NOMO-1 treated with DMSO at 0.1 percent for 48 hours (cell line): ENCODE results near the gene FAM216B.
A peak's percentile ranks its signal among the peaks of the same experiment; 100 is the strongest.
"Not testable (repeated sequence)": the region's sequence is repeated elsewhere in the genome, so short reads cannot be mapped to it uniquely, and the experiment has no call there.

Experiments
- DNase-seq: peaks from one replicate; lab custom pipeline; 2025; ENCODE audit not compliant: unreplicated experiment; lab: John Stamatoyannopoulos, UW

The FAM216B gene

DNA sequence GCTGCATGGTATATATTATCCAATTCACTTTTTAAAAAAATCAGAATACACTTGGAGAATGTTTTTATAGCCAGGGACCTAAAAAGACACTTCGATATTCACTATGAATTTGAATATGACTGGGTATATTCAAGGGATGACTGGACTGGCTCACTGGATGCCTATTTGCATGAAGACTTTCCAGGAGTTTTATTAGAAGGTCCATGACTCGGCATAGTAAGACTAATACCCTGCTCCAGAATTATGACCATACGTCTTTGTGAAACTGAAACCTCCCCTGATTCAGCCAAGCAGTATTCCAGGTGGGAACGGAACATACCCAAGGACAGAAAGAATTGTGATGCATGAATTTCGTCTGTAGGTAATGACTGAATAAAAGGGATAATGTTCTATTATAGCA is 3.9 kb upstream of the FAM216B start:
- DNase-seq: no peak

DNA sequence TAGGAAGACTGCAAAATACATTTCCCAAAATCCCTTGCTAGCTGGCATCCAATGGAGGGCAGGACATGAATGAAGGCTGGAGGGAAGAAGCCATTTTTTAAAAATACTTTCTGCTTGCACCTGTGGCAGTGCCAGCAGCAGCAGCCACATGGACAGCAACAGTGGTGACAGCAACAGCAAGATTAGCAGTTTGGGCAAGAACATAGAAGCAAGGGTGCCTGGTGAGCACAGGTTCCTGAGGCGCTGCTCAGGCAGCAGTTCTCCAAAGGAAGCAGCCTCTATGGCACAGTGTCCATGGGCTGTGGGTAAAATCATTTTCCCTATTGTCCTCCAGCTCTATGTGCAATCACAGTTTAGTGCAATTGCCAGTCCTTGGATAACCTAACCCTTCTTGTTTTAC is 1.3 kb upstream of the FAM216B start:
- DNase-seq: no peak

DNA sequence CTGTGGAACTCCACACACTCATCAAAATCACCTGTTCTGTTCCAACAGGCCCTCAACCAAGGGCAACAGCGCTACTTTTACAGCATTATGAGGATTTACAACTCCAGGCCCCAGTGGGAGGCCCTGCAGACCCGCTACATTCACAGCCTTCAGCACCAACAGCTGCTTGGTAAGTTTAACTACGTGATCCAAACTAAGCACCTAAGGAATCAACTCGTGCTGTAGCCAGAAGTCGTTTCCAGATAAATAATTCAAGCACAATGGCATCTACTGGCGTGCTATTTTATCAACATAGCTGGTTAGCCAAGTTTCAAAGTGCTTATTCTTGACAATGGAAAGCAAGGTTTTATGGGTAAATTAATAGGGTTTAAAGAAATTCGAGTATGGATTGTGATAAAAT is 5.3 kb downstream of the FAM216B start:
- DNase-seq: no peak

DNA sequence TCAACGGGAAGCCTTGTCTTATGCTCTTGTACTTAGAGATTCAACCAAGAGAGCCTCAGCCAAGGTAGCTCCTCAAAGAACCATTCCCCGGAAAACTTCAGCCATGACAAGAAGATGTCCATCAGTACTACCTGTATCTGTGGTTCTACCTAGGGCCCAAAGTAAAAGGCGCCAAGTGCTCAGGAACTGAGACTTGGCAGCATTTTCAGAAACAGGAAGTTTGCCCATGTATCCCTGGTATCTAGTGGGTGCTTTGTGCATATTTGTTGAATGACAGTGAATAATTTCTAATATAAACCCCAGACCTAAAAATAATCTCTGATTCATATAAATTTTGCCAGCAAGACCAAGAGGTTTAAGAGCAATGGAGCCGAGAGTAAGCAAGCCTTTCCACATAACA is 7.2 kb downstream of the FAM216B start:
- DNase-seq: no peak

DNA sequence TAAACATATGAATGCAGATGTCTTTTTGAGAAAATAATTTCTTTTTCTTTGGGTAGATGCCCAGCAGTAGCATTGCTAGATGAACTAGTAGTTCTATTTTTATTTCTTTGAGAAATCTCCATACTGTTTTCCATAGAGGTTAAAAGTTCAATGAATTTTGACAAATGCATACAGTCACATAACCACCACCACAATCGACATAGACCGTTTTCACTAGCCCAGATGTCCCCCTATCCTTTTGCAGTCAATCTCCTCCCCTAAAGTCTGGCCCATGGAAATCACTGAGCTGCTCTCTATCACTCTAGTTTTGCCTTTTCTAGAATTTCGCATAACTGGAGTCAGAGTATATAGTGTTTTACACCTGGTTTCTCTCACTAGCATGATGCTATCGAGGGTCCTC is 10.8 kb downstream of the FAM216B start:
- no peak for DNase-seq

DNA sequence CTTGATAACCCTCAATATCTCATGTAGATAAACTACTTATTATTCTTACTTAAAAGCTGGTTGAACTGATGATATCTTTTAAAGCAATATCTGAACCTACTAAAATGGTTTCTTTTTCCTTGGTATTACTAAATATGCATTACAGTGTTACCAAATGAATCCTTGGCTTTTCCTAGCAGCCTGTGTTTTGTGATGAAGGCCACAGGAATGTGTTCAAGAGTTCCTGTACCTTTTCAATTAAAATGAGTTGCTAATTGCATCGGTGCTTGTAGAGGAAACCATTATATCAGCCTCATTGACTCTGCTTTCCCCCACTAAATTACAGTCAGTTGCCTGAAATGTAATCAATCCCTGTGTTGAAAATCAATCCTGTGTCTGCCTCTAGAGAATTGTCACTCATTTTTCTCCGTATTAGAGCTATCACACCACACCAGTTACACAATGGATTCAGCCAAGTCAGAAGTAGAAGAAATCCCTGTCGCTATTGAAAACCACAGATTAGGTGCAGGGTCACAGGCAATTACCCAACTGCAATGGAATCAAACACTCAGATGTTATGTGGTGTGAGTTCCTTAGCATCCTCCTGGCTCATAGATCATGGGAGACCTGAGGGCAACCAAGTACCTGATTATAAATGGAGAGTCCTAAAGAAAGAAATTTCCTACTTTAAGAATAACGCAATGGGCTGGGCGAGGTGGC is 13.3 kb downstream of the FAM216B start:
- no peak for DNase-seq

DNA sequence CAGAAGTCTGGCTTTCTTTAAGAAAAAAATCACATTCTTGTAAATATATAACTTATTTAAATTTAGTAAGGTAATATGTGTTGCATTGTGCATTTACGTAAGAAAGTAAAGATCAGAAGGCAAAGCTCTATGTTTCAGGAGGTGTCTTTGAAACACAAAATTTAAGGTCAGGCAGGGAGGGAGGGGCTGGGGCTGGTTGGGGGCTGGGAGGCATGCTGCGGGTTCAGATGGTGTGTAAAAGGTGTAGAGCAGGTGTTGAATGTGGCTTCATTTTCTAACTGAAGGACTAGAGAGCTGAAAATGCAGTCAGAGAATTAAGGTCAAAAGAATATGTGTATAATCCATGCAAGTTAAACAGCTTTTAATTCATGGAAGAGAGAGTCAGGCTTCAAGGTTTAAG is 14.3 kb downstream of the FAM216B start:
- DNase-seq: no peak

DNA sequence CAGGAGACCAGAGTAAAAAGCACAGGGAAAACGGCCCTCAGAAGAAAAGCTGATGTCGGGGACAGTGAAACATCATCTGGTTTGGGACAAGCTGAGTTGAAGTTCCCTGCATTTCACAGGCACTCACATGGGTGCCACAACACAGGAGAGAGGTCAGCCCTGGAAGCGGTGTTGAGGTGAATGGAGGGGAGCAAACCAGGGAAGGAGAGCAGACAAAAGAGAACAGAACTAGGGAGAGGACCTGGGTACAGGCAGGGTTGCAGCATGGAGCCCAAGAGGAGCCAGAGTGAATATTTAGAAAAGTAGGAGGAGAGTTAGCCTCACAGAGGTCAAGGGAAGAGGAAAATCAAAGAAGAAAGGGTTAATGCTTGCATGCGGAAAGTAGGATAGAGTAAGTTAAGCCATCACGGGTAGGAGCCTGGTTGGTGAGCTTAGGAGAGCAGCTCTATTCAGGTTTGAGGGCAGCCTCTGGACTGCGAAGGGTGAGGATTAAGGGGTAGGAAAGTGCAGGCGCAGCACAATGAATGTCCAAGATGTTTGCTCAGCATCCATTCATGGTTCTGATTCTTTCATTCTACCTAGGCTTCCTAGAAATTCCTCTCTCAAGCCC is 15.5 kb downstream of the FAM216B start:
- no peak for DNase-seq

DNA sequence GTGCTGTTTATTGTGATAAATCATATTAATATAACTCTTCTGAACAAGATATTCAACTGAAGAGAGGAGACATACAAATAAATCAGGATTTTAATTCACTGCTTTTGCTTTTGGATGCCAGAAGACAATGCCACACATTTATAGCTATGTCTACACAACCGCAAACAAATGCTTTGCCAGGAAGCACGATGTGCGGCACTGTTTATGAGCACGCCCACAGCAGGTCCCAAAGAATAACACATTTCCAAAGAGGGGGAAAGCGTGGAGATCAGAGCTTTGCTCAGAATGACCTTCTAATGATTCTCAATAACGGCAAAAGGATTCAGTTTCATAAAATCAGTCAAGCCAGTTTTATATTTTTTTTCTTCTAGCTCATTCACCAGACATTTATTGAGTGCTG is 16.7 kb downstream of the FAM216B start:
- no peak for DNase-seq

DNA sequence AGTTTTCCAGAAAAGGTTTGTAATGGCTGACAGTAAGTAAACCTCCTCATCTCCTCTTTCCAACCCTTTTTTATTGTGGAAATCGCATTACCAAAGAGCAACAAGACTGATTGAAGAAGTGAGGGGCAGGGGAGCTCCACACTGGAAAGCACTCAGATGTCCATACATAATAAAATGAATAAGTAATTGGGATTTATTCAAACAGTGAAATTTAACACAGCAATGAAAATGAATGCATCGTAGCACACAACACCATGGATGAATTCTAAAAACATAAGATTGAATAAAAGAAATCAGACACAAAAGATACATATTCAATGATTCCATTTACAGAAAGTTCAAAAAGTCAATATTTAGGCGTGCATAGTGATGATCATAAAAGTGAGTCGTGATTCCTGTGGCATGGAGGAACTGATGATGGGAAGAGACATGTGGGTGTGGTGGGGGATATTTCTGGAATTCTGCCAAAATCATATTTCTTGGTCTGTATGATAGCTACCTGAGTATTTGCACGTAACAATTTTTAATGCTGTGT is 18.8 kb downstream of the FAM216B start:
- no peak for DNase-seq

DNA sequence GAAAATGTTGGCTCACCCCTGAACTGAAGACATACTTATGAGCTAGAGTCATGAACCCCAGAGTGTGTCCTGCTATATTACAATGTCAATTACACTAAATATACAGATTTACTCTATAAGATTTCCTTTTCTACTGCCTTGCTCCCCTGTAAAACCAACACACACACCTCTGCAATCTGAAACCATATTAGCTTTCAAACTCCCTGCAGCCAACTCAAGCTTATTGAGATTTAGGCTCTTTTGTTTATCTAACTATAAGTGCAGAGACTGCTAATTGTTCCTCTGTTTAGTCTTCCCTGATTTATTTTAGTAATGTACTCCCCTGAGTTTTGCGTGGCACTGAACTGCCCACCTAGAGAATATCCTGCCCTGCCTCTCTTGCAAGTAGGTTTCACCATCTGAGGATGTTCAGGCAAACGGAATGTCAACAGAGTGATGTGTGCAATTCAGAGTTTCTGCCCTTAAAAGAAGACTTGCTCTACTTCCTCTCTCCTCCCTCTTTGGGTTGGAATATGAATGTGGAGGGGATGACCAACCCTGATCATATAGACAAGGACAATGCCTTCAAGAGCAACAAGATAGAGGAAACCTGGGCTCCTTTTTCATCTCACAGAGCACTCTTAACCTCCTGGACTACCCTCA is 22.3 kb downstream of the FAM216B start:
- peak; percentile 34 for DNase-seq

DNA sequence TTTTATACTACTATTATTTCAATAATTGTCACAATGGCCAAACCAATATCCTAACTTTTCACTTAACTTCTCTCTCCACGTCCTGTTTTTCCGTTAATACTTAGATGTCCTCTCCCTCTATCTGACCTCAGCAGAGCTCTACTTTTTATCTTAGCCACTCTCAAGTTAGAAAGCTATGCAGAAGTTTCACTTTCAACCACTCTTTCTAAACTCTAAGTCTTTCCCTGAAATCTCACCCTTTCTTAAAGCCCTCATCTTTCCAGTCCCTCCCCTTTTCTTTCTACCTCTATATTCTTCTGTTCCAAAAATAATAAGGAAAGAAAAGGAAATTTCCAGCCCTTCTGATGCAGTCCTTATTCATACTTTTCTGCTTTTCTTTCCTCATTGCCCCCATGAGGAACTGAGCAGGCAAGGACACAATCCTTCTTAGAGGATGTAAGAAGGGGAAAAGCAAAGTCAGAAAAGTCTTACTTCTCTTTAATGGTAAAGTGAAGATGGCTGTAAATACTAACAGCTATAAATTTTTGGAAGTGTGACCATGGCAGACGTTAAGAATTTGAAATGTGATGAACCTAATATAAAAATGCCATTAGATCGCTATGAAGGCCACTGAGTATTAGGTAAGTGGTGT is 23.0 kb downstream of the FAM216B start:
- peak; percentile 37 for DNase-seq

DNA sequence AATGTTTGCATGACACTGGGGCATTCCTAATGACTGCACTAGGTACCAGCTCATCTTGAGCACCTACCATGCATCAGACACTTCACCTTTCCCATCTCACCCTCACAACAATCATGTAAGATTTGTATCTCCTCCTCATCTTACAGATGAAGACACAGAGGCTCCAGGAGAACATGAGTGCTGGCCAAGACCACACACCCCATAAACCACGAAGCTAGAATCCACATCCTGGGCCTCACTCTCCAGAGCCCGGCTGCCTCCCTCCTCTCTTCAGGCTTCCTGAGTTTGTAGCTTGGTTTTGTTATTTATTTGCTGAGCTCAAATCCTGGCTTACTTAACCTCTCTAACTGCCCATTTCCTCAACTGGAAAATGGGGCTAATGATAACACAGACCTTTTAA is 25.9 kb downstream of the FAM216B start:
- DNase-seq: no peak

DNA sequence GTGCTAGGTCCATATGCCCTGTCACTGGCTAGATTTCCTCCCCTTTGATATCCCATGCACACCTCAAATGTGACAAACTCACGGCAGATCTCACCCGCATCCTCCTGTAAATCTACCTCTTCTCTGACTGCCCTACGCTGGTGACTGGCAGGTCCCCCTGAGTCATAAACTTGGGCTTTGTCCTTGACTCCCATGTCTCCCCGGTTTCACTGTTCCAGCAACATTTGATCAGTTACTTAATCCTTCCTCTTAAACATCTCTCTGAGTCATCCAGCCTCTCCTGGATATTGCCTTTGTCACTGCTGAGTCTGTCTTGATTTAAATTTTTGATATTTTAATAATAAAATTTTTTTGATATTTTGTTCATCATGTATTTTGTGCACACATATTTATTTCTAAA is 26.5 kb downstream of the FAM216B start:
- no peak for DNase-seq

DNA sequence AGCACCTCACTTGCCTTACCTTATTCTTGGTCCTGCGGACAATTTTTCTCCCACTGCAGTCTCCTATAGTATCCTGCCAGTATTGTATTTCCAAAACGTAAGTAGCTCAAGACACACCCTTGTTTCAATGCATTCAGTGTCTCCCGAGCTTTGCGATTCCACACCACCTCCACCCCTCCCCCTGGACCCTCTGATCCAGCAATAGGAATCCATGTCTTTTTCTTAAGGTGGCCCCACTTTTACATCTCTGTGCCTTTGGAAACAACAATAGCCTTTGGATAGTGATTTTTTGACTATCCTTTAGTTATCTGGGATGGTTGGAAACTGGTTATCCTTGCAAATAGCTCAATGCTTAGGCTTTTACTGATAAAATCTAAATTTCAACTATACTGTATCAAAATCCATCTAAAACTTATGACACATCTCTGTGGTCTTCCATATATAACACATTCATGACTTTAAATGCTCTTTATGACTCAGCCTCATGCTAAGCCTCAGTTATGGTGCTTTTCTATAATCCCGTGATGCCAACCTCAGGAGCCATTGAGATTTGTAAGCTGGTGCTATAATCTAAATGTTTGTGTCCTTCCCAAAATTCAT is 27.1 kb downstream of the FAM216B start:
- no peak for DNase-seq

DNA sequence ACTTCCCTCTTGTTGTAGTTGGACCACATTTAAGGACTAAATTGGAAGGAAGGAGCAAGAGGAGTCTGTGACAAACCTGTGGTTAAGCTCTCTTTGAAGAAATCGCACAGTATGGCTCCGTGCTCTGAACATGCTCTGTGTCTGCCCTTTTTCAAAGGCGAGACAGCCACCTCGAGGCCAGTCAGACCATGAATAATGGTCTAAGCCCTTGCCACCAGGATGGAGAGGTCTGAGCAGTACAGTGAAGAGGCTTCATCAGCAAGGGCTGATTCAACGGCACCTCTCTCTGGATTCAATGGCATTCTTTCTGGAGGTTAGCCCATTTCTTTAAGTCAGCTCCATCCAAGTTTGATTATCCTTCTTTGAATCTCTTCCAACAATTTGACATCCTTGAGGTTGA is 30.9 kb downstream of the FAM216B start:
- DNase-seq: no peak

DNA sequence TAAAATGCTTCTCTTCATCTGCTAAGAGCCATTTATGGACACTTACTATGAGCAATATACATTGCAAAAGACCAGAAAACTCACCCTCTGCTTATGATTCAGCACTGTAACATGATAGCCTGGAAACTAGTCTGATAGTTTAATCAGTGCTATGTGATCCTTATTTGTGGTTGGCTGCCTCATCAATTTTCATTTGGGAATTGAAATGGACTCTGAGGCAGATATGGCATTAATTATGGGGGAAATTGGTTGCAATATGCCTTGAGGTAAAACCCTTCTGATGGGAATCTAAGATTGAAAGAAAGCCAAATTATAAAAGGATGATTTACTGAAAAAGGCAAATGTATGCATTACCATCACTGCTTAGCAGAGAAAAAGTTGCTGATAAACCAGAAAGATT is 33.5 kb downstream of the FAM216B start:
- DNase-seq: no peak

DNA sequence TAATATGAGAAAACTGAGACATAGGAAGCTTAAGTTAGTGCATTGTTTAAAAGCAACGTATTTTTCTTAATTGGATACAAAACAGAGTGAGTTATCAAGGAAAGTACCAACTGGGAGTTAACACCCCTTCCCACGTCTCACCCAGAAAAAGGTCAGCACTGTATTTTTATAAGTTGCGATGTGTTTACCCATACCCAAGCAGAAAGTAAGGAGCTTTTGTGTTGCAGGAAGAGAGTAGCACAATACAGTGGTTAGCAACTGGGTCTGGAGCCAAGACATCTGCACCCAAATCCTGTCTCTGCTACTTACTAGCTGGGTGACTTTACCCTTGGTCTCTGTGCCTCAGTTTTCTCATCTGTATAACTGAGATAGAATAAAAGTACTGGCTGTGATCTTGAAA is 34.3 kb downstream of the FAM216B start:
- no peak for DNase-seq

DNA sequence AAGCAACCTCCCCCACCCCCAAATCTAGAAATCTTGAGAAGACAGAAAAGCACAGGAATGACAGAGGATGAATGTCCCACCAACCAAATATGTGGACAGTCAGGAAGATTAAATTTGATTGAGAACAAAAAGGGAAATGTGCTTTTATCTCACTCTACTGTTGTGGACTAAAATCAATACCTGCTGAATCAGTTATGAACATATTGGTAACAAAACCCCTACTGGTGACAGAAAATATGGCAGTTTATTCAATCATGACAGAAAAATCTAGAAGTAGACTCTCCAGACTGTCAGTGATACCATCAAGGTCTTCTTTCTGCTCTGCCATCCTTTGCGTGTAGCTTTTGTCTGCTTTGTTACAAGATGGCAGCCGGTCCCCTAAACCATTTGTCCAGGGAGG is 35.2 kb downstream of the FAM216B start:
- no peak for DNase-seq

DNA sequence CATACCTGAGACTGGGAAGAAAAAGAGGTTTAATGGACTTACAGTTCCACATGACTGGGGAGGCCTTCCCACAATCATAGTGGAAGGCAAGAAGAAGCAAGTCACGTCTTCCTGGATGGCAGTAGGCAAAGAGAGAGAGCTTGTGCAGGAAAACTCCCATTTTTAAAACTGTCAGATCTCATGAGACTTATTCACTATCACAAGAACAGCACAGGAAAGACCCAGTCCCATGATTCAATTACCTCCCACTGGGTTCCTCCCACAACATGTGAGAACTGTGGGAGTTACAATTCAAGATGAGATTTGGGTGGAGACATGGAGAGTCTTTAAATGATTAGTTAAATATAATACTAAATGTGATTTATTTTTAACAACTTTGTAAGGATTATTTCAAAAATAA is 38.3 kb downstream of the FAM216B start:
- DNase-seq: not testable (repeated sequence)

DNA sequence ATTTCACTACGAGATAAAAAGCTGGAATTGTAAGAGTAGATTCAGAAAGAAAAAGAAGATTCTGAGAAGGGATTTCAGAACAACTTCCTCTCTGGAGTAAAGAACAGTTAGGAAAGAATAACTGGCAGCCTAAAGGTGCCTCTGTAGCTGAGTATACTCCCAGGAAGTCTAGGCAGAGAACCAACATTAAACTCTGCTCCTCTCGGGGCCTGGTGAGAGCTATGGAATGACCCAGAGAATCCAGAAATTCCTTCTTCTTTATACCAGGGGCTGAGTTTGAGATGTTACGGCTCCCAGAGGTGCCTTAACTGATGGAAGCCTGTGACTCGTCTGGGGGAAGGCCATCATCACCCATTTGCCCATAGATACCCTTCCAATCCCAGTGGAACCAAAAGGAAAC is 39.1 kb downstream of the FAM216B start:
- no peak for DNase-seq

DNA sequence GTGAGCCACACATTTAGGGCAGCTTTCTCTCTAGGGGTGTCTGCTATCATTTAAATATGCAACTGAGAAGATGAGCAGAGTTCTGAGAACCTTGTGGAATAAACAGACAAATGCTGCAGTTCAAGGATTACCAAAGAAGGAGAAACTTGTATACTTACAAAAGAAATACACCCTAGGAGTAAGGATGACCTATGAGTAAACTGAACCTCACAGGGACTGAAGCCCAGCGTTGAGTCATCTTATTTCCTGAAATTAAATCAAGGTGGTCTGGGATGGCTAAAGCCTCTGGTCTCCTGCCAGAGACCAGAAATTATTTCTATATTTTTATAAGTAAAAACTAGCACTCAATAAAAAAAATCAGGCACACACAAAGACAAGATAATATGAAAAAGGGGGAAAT is 40.1 kb downstream of the FAM216B start:
- DNase-seq: no peak
